OCI-LY7 (cell line): ENCODE results near the gene STAC. TPM values are rescaled to one million over a fixed set of nuclear protein-coding genes. Genes with fewer than 3 reads are reported as not detected.

Experiments used
- BruUV-seq: library from RNA; stranded (reverse); fragments of 400-500 nt; replicated peaks from 2 replicates; lab custom pipeline; 2021; lab: Mats Ljungman, UMichigan
- CTCF ChIA-PET: fragments of 300-600 bp; sonication (Branson Sonifier 250); formaldehyde crosslinking; loops from one replicate; lab custom pipeline; 2022; ENCODE audit warnings: antibody characterized with exemption; ENCODE audit not compliant: unreplicated experiment; lab: Charles Lee
- POLR2A ChIA-PET: fragments of 300-600 bp; sonication (Branson Sonifier 250); formaldehyde crosslinking; loops from one replicate; lab custom pipeline; 2022; ENCODE audit warnings: antibody characterized with exemption; lab: Charles Lee
- DNase-seq: peaks from one replicate; pipeline ENCODE4 v3.0.0-alpha.2; 2015; ENCODE audit warnings: low spot score
- H2AFZ ChIP-seq: fragments of 200-600 bp; sonication (generic), shearing (Covaris generic); 2 replicates; pipeline ENCODE4 v1.6.1; 2014; ENCODE audit warnings: mild to moderate bottlenecking, antibody characterized with exemption, low read length, moderate library complexity
- H3K27ac ChIP-seq: fragments of 200-600 bp; sonication (generic); 2 replicates; pipeline ENCODE4 v1.5.1; 2014; ENCODE audit warnings: mixed run types, low read depth, mild to moderate bottlenecking, moderate library complexity, low read length, inconsistent platforms; ENCODE audit not compliant: poor library complexity, severe bottlenecking
- H3K36me3 ChIP-seq: fragments of 200-600 bp; sonication (generic); 2 replicates; pipeline ENCODE4 v1.6.1; 2014; ENCODE audit warnings: mild to moderate bottlenecking, antibody characterized with exemption, low read length, moderate library complexity, mixed read lengths; ENCODE audit not compliant: insufficient read depth
- H3K4me1 ChIP-seq: fragments of 200-600 bp; sonication (generic); 2 replicates; pipeline ENCODE4 v1.5.1; 2014; ENCODE audit warnings: mild to moderate bottlenecking, low read length; ENCODE audit not compliant: insufficient read depth, poor library complexity, severe bottlenecking
- H3K4me2 ChIP-seq: fragments of 200-600 bp; sonication (generic); 2 replicates; pipeline ENCODE4 v1.6.1; 2014; ENCODE audit warnings: mild to moderate bottlenecking, low read length
- H3K4me3 ChIP-seq: fragments of 200-600 bp; sonication (generic); 2 replicates; pipeline ENCODE4 v1.5.1; 2014; ENCODE audit warnings: mild to moderate bottlenecking, low read depth, low read length; ENCODE audit not compliant: poor library complexity, severe bottlenecking
- H3K79me2 ChIP-seq: fragments of 200-600 bp; sonication (generic); 2 replicates; pipeline ENCODE4 v1.6.1; 2016; ENCODE audit warnings: low read depth, mild to moderate bottlenecking, low read length, moderate library complexity, mixed read lengths; ENCODE audit not compliant: insufficient read depth
- H3K9me2 ChIP-seq: fragments of 200-600 bp; sonication (generic); 2 replicates; pipeline ENCODE4 v1.6.1; 2016; ENCODE audit warnings: mild to moderate bottlenecking, low read length, mixed read lengths; ENCODE audit not compliant: insufficient read depth
- H3K9me3 ChIP-seq: fragments of 200-600 bp; sonication (generic); 2 replicates; pipeline ENCODE4 v1.6.1; 2014; ENCODE audit warnings: mild to moderate bottlenecking, mixed run types, low read length, mixed read lengths
- H4K20me1 ChIP-seq: fragments of 200-600 bp; sonication (generic); 2 replicates; pipeline ENCODE4 v1.6.1; 2014; ENCODE audit warnings: mild to moderate bottlenecking, antibody characterized with exemption, low read length, moderate library complexity, mixed read lengths; ENCODE audit not compliant: insufficient read depth
- EZH2phosphoT487 ChIP-seq: fragments of 200-600 bp; sonication (generic); IDR thresholded peaks from 2 replicates; pipeline ENCODE4 v1.6.1; 2018; ENCODE audit warnings: low read depth, borderline replicate concordance, mild to moderate bottlenecking, mixed run types, antibody characterized with exemption, low read length, moderate library complexity, mixed read lengths
- intact Hi-C: fragments of 100-400 bp; cut with micrococcal nuclease; formaldehyde crosslinking; loops from one replicate; pipeline ENCODE4 v1.10.0; 2022; ENCODE audit not compliant: unreplicated experiment
- total RNA-seq, 2 experiments: library from RNA; depleted of rRNA in 1 of 2; stranded (reverse); fragments of >200 nt in 1 of 2; shearing (Covaris generic) in 1 of 2; gene quantifications; 2 replicates each; pipeline ENCODE4 v1.2.3, GENCODE V29; 2014 to 2022
- TF ChIP-seq, protein P1 (sequence below): fragments of 200-600 bp; sonication (generic); conservative IDR thresholded peaks from 2 replicates; pipeline ENCODE4 v1.5.1; 2014; ENCODE audit warnings: mild to moderate bottlenecking, antibody characterized with exemption, low read length, moderate library complexity, mixed read lengths

The STAC gene
- total RNA-seq, 2 experiments from 2014 or later = not detected

DNA sequence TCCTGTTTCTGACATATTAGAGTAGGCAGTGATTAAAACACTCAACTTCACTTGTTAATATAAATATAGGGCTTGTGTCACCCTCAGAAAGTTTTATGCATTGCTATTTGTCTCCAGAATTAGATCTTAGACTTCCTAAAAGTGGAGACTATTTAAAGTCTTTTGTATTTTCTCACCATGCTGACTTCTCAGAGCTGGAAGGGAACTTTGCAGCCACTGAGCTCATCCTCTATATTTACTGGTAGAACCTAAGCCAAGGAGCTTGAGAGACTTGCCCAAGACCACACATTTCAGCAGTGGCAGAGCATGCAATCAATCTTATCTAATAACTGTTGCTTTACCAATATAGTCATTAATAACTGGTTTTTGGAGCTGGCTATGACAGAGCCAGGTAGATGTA lies 53.2 kb downstream of the STAC start:
- no peak overlapping the region for H3K4me2 ChIP-seq
- no peaks in the 10 kb centered on the region for H3K9me2 ChIP-seq
- ChIA-PET POLR2A (interaction anchor here (0.6 to 0.7 kb wide), 2 partner anchors 162 to 309 kb away, joined by 3 to 4 read pairs; no protein-coding TSS in a partner anchor), CTCF (no interaction called here)
- H3K27ac ChIP-seq = no peak overlapping the region
- intact Hi-C loops = no loop called here
- no peaks in the 10 kb centered on the region for H3K4me1 ChIP-seq
- no peaks in the 10 kb centered on the region for H3K79me2 ChIP-seq
- no peaks in the 10 kb centered on the region for H4K20me1 ChIP-seq
- no TSS peak for BruUV-seq
- H3K36me3 ChIP-seq = no peaks in the 10 kb centered on the region
- H2AFZ ChIP-seq = no peak overlapping the region
- H3K4me3 ChIP-seq = no peak overlapping the region
- no peak for DNase-seq
- no peak for TF ChIP-seq EZH2phosphoT487
- TF ChIP-seq, protein P1, sequence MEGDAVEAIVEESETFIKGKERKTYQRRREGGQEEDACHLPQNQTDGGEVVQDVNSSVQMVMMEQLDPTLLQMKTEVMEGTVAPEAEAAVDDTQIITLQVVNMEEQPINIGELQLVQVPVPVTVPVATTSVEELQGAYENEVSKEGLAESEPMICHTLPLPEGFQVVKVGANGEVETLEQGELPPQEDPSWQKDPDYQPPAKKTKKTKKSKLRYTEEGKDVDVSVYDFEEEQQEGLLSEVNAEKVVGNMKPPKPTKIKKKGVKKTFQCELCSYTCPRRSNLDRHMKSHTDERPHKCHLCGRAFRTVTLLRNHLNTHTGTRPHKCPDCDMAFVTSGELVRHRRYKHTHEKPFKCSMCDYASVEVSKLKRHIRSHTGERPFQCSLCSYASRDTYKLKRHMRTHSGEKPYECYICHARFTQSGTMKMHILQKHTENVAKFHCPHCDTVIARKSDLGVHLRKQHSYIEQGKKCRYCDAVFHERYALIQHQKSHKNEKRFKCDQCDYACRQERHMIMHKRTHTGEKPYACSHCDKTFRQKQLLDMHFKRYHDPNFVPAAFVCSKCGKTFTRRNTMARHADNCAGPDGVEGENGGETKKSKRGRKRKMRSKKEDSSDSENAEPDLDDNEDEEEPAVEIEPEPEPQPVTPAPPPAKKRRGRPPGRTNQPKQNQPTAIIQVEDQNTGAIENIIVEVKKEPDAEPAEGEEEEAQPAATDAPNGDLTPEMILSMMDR = no peak
- H3K9me3 ChIP-seq = no peaks in the 10 kb centered on the region

DNA sequence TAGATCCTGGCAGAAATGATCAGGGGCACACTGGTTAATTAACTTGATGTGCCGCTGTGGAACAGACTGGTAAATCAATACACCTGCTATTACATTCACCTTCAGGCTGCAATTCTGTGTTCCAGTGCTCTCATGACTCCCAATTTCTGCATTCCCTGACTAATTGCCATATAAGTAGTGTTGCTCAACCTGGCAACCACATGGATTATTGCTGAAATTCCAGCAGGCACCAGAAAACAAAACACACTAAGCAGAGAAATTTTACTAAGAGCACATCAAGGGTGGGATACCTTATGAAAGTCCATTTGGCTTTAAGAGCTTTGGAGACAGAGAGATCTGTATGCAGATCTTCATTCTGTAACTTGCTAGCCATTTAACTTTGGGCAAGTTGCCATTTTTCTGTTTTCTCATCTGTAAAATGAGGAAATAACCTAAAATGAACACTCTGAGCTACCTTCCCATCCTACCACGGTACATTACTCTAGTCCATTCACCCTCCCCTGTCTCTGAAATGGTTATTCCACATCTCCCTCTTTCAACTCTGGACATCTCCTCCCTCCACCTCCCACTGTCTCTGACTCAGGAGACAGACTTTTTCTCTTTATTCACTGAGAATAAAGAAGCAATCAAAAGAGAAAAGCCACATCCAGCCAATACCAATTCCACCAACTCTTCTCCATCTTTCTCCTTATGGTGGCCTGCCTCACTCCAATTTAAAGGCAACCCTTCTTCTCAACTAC lies 54.6 kb downstream of the STAC start:
- ChIA-PET POLR2A (interaction anchor here (0.6 kb wide), 1 partner anchor 502 kb away, joined by 3 read pairs; no protein-coding TSS in a partner anchor), CTCF (no interaction called here)
- H4K20me1 ChIP-seq = no peaks in the 10 kb centered on the region
- no peaks in the 10 kb centered on the region for H3K36me3 ChIP-seq
- intact Hi-C loops = no loop called here
- no peaks in the 10 kb centered on the region for H3K9me3 ChIP-seq
- no peaks in the 10 kb centered on the region for H3K79me2 ChIP-seq
- no peak overlapping the region for H3K4me3 ChIP-seq
- H2AFZ ChIP-seq = no peak overlapping the region
- no peak for DNase-seq
- no TSS peak for BruUV-seq
- no peak overlapping the region for H3K27ac ChIP-seq
- H3K4me2 ChIP-seq = no peak overlapping the region
- TF ChIP-seq, protein P1 = no peak
- TF ChIP-seq EZH2phosphoT487 = no peak
- no peaks in the 10 kb centered on the region for H3K4me1 ChIP-seq
- H3K9me2 ChIP-seq = no peaks in the 10 kb centered on the region

DNA sequence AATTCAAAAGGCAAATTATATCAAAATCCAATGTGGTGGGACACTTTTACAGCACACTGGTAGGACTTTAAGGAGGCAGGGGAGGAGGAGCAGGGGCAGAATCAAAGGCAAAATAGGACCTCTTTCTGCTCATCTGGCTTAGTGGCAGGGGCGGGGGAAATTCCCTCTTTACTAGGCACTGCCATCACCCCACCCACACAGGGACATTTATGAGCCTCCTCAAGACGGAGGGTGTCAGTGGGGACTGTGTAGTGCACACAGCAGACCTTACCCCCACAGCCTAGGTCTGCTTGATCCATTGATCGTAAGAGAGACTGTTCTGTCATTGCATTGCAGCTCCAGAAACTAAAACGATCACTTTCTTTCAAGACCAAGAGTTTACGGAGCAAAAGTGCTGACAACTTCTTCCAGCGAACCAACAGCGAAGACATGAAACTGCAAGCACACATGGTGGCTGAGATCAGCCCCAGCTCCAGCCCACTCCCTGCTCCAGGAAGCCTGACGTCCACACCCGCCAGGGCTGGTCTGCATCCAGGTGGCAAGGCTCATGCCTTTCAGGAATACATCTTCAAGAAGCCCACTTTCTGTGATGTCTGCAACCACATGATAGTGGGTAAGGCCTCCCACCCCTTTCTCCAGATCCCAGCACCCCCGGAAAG lies 62.9 kb downstream of the STAC start:
- TF ChIP-seq, protein P1 = no peak
- no peak for TF ChIP-seq EZH2phosphoT487
- Histone ChIP-seq H3K9me2 (no peaks in the 10 kb centered on the region), H3K4me1 (no peaks in the 10 kb centered on the region), H3K4me3 (no peak overlapping the region), H3K4me2 (no peak overlapping the region), H3K27ac (no peak overlapping the region), H4K20me1 (no peaks in the 10 kb centered on the region), H3K79me2 (no peaks in the 10 kb centered on the region), H2AFZ (no peak overlapping the region), H3K9me3 (no peaks in the 10 kb centered on the region), H3K36me3 (no peaks in the 10 kb centered on the region)
- intact Hi-C loops = no loop called here
- no TSS peak for BruUV-seq
- CTCF ChIA-PET = no interaction called here
- DNase-seq = no peak
- POLR2A ChIA-PET = no interaction called here
